Mucosa of stomach (tissue), 1 donor: ENCODE measurements around the gene ARHGEF17.

ENCODE experiments used
- H3K27me3 ChIP-seq: one replicate; pipeline ENCODE4 v1.7.0; 2013; ENCODE audit warnings: mild to moderate bottlenecking, low read length; ENCODE audit not compliant: control insufficient read depth, insufficient read depth
- H3K36me3 ChIP-seq: one replicate; pipeline ENCODE4 v1.7.0; 2013; ENCODE audit warnings: low read length; ENCODE audit not compliant: control insufficient read depth, insufficient read depth
- H3K4me1 ChIP-seq: one replicate; pipeline ENCODE4 v1.7.0; 2013; ENCODE audit warnings: mild to moderate bottlenecking, low read length; ENCODE audit not compliant: control insufficient read depth, insufficient read depth
- H3K4me3 ChIP-seq: one replicate; pipeline ENCODE4 v1.7.0; 2013; ENCODE audit warnings: low read length
- H3K9ac ChIP-seq: one replicate; pipeline ENCODE4 v1.7.0; 2013; ENCODE audit warnings: mild to moderate bottlenecking, low read length, moderate library complexity
- H3K9me3 ChIP-seq: one replicate; pipeline ENCODE4 v1.7.0; 2013; ENCODE audit warnings: mild to moderate bottlenecking, low read length, moderate library complexity; ENCODE audit not compliant: control insufficient read depth
- donor health status: Pancreatic carcinoma.

ARHGEF17 gene

DNA sequence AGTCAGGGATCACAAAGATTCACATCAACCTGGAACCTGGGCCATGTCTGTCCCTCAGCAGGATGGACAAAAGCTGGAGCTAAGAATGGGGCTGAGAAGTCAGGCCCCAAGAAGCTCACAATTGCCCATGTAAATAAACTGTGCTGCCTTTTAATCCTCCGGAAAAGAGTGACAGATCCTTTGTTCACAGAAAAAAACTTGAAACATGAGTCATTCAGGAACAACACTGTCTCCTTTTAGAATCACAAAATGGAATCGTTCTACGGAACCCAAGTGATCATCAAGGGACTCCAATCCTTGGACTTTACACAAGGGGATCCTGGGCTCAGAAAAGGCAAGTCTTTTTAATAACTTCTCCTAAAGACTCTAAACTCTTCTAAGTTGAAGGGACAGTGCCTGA lies 104.2 kb downstream of the ARHGEF17 start:
- H3K4me1 ChIP-seq: peaks cover 4% of the 10 kb centered on the region
- no peak overlapping the region for H3K9ac ChIP-seq
- H3K36me3 ChIP-seq: peaks cover 10% of the 10 kb centered on the region
- no peak overlapping the region for H3K4me3 ChIP-seq
- H3K27me3 ChIP-seq: no peaks in the 10 kb centered on the region
- H3K9me3 ChIP-seq: no peaks in the 10 kb centered on the region

GRCh38 chr11:73413256-73413655 lies 105.2 kb downstream of the ARHGEF17 start:
- no peak overlapping the region for H3K9ac ChIP-seq
- no peaks in the 10 kb centered on the region for H3K27me3 ChIP-seq
- no peak overlapping the region for H3K4me3 ChIP-seq
- H3K36me3 ChIP-seq: peaks cover 10% of the 10 kb centered on the region
- H3K4me1 ChIP-seq: peaks cover 4% of the 10 kb centered on the region
- H3K9me3 ChIP-seq: no peaks in the 10 kb centered on the region

GRCh38 chr11:73414977-73415651 lies 107.0 kb downstream of the ARHGEF17 start:
- H3K27me3 ChIP-seq: no peaks in the 10 kb centered on the region
- no peak overlapping the region for H3K4me3 ChIP-seq
- no peaks in the 10 kb centered on the region for H3K9me3 ChIP-seq
- H3K9ac ChIP-seq: no peak overlapping the region
- H3K4me1 ChIP-seq: peaks cover 4% of the 10 kb centered on the region
- H3K36me3 ChIP-seq: peaks cover 6% of the 10 kb centered on the region

DNA sequence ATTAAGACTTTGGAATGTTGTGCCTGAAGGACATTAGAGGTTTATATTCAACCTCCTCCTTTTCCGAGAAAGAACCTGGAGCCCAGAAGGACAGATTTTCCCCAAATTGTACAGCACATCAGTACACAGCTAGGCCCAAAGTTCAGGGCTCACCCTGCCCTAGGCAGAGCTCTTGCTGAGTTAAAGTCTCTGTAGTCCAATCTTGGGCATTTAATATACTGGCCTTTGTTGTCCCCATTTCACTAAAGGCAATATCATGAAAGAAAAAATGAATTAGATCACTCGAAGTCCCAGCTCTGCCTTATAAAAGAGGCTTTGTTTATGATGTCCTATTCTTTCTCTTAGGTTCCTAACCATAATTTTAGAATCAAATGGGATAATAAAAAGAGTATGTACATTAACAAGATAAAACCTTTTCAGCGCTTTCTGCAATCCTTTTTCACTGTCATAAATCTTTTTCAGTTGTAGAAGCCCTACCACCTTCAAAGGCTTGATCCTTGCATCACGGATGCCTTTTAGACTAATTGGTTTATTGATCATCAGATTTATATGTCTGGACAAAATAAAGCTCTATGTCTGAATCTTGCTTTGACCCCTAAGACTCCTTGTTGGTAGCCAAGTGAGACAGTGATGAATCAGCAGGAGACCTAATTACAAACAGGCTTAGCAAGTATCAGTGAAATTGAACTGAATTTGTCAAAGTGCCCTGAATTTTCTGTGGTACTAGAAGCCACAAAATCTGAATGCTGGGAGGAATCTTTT lies 108.0 kb downstream of the ARHGEF17 start:
- Histone ChIP-seq H3K9ac (no peak overlapping the region), H3K27me3 (no peaks in the 10 kb centered on the region), H3K4me3 (no peak overlapping the region), H3K36me3 (peaks cover 3% of the 10 kb centered on the region), H3K9me3 (no peaks in the 10 kb centered on the region), H3K4me1 (peaks cover 4% of the 10 kb centered on the region)

- Histone ChIP-seq H3K4me3 (no peak overlapping the region), H3K9me3 (no peaks in the 10 kb centered on the region), H3K36me3 (no peaks in the 10 kb centered on the region), H3K4me1 (peaks cover 4% of the 10 kb centered on the region), H3K27me3 (no peaks in the 10 kb centered on the region), H3K9ac (no peak overlapping the region)
These were observed 108.7 kb downstream of the ARHGEF17 start for GRCh38 chr11:73416786-73417185.
